Neural progenitor cell (in vitro differentiated cells): ENCODE data around the gene CASQ1. TPM values are rescaled to one million over a fixed set of nuclear protein-coding genes. Genes with fewer than 3 reads are reported as not detected.
A peak's percentile ranks its signal among the peaks of the same experiment; 100 is the strongest.

Experiments
- DNase-seq: peaks from one replicate; pipeline ENCODE4 v3.0.0-alpha.2; 2016; ENCODE audit warnings: low spot score
- H2AFZ ChIP-seq: fragments of 200-600 bp; sonication (generic); replicated peaks from 2 replicates; pipeline ENCODE4 v1.6.1; 2016; ENCODE audit warnings: antibody characterized with exemption
- H3F3A ChIP-seq: fragments of 200-600 bp; sonication (generic); 2 replicates; pipeline ENCODE4 v1.6.1; 2016; ENCODE audit warnings: antibody characterized with exemption, low read depth
- H3K27ac ChIP-seq: fragments of 200-600 bp; sonication (generic); 2 replicates; pipeline ENCODE4 v1.5.1; 2016; ENCODE audit warnings: mild to moderate bottlenecking
- H3K27me3 ChIP-seq: fragments of 200-600 bp; sonication (generic); 2 replicates; pipeline ENCODE4 v1.6.1; 2016; ENCODE audit warnings: mild to moderate bottlenecking, moderate library complexity
- H3K36me3 ChIP-seq: fragments of 200-600 bp; sonication (generic); 2 replicates; pipeline ENCODE4 v1.5.1; 2016
- H3K4me1 ChIP-seq: fragments of 200-600 bp; sonication (generic); 2 replicates; pipeline ENCODE4 v1.6.1; 2016; ENCODE audit warnings: mixed run types
- H3K4me2 ChIP-seq: fragments of 200-600 bp; sonication (generic); 2 replicates; pipeline ENCODE4 v1.6.1; 2016
- H3K4me3 ChIP-seq: fragments of 200-600 bp; sonication (generic); 2 replicates; pipeline ENCODE4 v1.5.1; 2016
- H3K79me2 ChIP-seq: fragments of 200-600 bp; sonication (generic); 2 replicates; pipeline ENCODE4 v1.6.1; 2016; ENCODE audit warnings: low read depth
- H3K9ac ChIP-seq: fragments of 200-600 bp; sonication (generic); 2 replicates; pipeline ENCODE4 v1.6.1; 2016
- H3K9me3 ChIP-seq: fragments of 200-600 bp; sonication (generic); 2 replicates; pipeline ENCODE4 v1.5.1; 2016; ENCODE audit warnings: low read depth
- H4K20me1 ChIP-seq: fragments of 200-600 bp; sonication (generic); 2 replicates; pipeline ENCODE4 v1.6.1; 2016; ENCODE audit warnings: low read depth
- H3K27ac Mint-ChIP-seq: 3 replicates; pipeline ENCODE4 v1.8.0; 2021; ENCODE audit warnings: mixed read lengths
- H3K27me3 Mint-ChIP-seq: 2 replicates; pipeline ENCODE4 v1.8.0; 2022; ENCODE audit warnings: low read depth, mild to moderate bottlenecking, inconsistent platforms, moderate library complexity, mixed read lengths; ENCODE audit not compliant: insufficient read depth
- H3K36me3 Mint-ChIP-seq: 3 replicates; pipeline ENCODE4 v1.8.0; 2021; ENCODE audit warnings: mixed read lengths
- H3K4me1 Mint-ChIP-seq: 3 replicates; pipeline ENCODE4 v1.8.0; 2021; ENCODE audit warnings: mixed read lengths
- H3K4me3 Mint-ChIP-seq: 3 replicates; pipeline ENCODE4 v1.8.0; 2021; ENCODE audit warnings: mild to moderate bottlenecking, moderate library complexity, mixed read lengths
- H3K9me3 Mint-ChIP-seq: 3 replicates; pipeline ENCODE4 v1.8.0; 2020; ENCODE audit warnings: mixed read lengths
- CTCF ChIP-seq: fragments of 200-600 bp; sonication (generic); IDR thresholded peaks from 2 replicates; pipeline ENCODE4 v1.5.1; 2017; ENCODE audit warnings: antibody characterized with exemption, mild to moderate bottlenecking
- EZH2 ChIP-seq: fragments of 200-600 bp; sonication (generic); IDR thresholded peaks from 2 replicates; pipeline ENCODE4 v1.6.1; 2017; ENCODE audit warnings: antibody characterized with exemption, mild to moderate bottlenecking, moderate library complexity
- EZH2phosphoT487 ChIP-seq: fragments of 200-600 bp; sonication (generic); IDR thresholded peaks from 2 replicates; pipeline ENCODE4 v1.6.1; 2017; ENCODE audit warnings: antibody characterized with exemption
- total RNA-seq: library from RNA; depleted of rRNA; stranded (reverse); fragments of >200 nt; gene quantifications from 2 replicates; pipeline ENCODE4 v1.2.3, GENCODE V29; 2015; ENCODE audit warnings: low replicate concordance

Gene CASQ1
- total RNA-seq, 1 donor from 2014 or later = not detected

- Mint-ChIP-seq H3K27me3 (peaks cover 15% of the 10 kb centered on the region), H3K36me3 (no peaks in the 10 kb centered on the region), H3K27ac (no peak overlapping the region), H3K4me3 (no peak overlapping the region), H3K9me3 (peaks cover 3% of the 10 kb centered on the region), H3K4me1 (peaks cover 55% of the 10 kb centered on the region)
- Histone ChIP-seq H3K4me3 (no peak overlapping the region), H3K79me2 (no peaks in the 10 kb centered on the region), H4K20me1 (peaks cover 4% of the 10 kb centered on the region), H3K4me1 (peaks cover 34% of the 10 kb centered on the region), H3K4me2 (no peak overlapping the region), H2AFZ (no peak overlapping the region), H3K27me3 (peaks cover 49% of the 10 kb centered on the region), H3K27ac (no peak overlapping the region), H3K9ac (no peak overlapping the region), H3K9me3 (no peaks in the 10 kb centered on the region), H3K36me3 (no peaks in the 10 kb centered on the region), H3F3A (peaks cover 30% of the 10 kb centered on the region)
- no peak for TF ChIP-seq EZH2phosphoT487
- no peak for TF ChIP-seq EZH2
- no peak for TF ChIP-seq CTCF
- DNase-seq = no peak
Measured at GRCh38 chr1:160167580-160167979, 22.8 kb upstream of the CASQ1 start.

GRCh38 chr1:160168016-160168415 is 22.4 kb upstream of the CASQ1 start:
- Histone ChIP-seq H3K9ac (no peak overlapping the region), H3K79me2 (no peaks in the 10 kb centered on the region), H3K4me2 (no peak overlapping the region), H3K36me3 (no peaks in the 10 kb centered on the region), H3K4me1 (peaks cover 33% of the 10 kb centered on the region), H3K9me3 (no peaks in the 10 kb centered on the region), H4K20me1 (peaks cover 4% of the 10 kb centered on the region), H3K27ac (no peak overlapping the region), H3K27me3 (peaks cover 53% of the 10 kb centered on the region), H2AFZ (no peak overlapping the region), H3F3A (peaks cover 30% of the 10 kb centered on the region), H3K4me3 (no peak overlapping the region)
- peaks cover 3% of the 10 kb centered on the region for H3K9me3 Mint-ChIP-seq
- TF ChIP-seq EZH2phosphoT487 (no peak), CTCF (no peak), EZH2 (no peak)
- H3K4me1 Mint-ChIP-seq = peaks cover 59% of the 10 kb centered on the region
- H3K27me3 Mint-ChIP-seq = peaks cover 17% of the 10 kb centered on the region
- peak overlapping the region; percentile 8 for H3K27ac Mint-ChIP-seq
- H3K36me3 Mint-ChIP-seq = no peaks in the 10 kb centered on the region
- H3K4me3 Mint-ChIP-seq = peak overlapping the region; percentile 35
- no peak for DNase-seq

GRCh38 chr1:160168609-160169369 is 21.6 kb upstream of the CASQ1 start:
- Mint-ChIP-seq H3K4me3 (peak overlapping the region; percentile 72), H3K27me3 (peaks cover 16% of the 10 kb centered on the region), H3K27ac (peak overlapping the region; percentile 97), H3K36me3 (no peaks in the 10 kb centered on the region), H3K9me3 (peaks cover 2% of the 10 kb centered on the region), H3K4me1 (peaks cover 62% of the 10 kb centered on the region)
- Histone ChIP-seq H3K79me2 (no peaks in the 10 kb centered on the region), H3K36me3 (no peaks in the 10 kb centered on the region), H3K9ac (no peak overlapping the region), H3K9me3 (no peaks in the 10 kb centered on the region), H3K4me3 (peak overlapping the region; percentile 23), H3K27ac (peak overlapping the region; percentile 88), H3K4me1 (peaks cover 33% of the 10 kb centered on the region), H3K4me2 (peak overlapping the region; percentile 70), H3K27me3 (peaks cover 61% of the 10 kb centered on the region), H4K20me1 (peaks cover 4% of the 10 kb centered on the region), H3F3A (peaks cover 30% of the 10 kb centered on the region), H2AFZ (no peak overlapping the region)
- DNase-seq = peak; percentile 76
- peak; percentile 30 for TF ChIP-seq CTCF
- TF ChIP-seq EZH2 = no peak
